ENCODE data around the gene ADCY7.

The ADCY7 gene

GRCh38 chr16:50316848-50317630, 50.7 kb downstream of the ADCY7 start:
- Histone ChIP-seq H3K27me3 (no peaks in the 10 kb centered on the region), H3K4me3 (no peak overlapping the region), H4K20me1 (peaks cover 42% of the 10 kb centered on the region), H3K27ac (no peak overlapping the region), H3K4me2 (no peak overlapping the region), H3K9me3 (no peaks in the 10 kb centered on the region), H3K9ac (no peak overlapping the region), H3K36me3 (peaks cover 89% of the 10 kb centered on the region), H3K4me1 (peaks cover 48% of the 10 kb centered on the region)
- no peak for TF ChIP-seq Cebpa-rat (IDR thresholded peaks at IDR 0.05)

GRCh38 chr16:50318796-50319578, 52.6 kb downstream of the ADCY7 start:
- H3K4me3 ChIP-seq, result no peak overlapping the region
- no peaks in the 10 kb centered on the region for H3K9me3 ChIP-seq
- H3K9ac ChIP-seq, result no peak overlapping the region
- peaks cover 37% of the 10 kb centered on the region for H4K20me1 ChIP-seq
- H3K27me3 ChIP-seq, result no peaks in the 10 kb centered on the region
- H3K4me2 ChIP-seq, result no peak overlapping the region
- H3K4me1 ChIP-seq, result peaks cover 36% of the 10 kb centered on the region
- no peak overlapping the region for H3K27ac ChIP-seq
- TF ChIP-seq Cebpa-rat (IDR thresholded peaks at IDR 0.05), result no peak
- H3K36me3 ChIP-seq, result peaks cover 94% of the 10 kb centered on the region

DNA sequence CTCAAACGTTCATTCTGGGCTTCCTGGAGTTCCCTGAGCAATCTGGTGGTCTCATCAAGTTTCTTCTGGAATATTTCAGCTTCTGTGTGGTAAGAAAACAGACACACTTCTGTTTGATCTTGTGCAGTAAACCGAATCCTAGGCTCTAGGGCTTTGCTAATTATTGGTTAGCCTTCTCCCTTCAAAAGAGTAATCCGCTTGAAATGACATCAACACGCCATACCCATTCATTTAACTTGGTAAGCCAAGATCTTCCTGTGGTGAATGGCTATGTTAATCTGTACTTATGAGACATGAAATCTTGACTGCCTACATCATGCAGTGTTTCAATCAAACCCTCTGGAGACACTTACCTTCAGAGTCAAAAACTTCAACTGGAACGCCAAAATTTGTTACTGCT, 54.0 kb downstream of the ADCY7 start:
- no peaks in the 10 kb centered on the region for H3K27me3 ChIP-seq
- no peak for TF ChIP-seq Cebpa-rat (IDR thresholded peaks at IDR 0.05)
- H3K4me1 ChIP-seq, result peaks cover 23% of the 10 kb centered on the region
- H3K4me2 ChIP-seq, result peak overlapping the region; percentile 34; the same call in 1 of the 2 replicates
- H3K9me3 ChIP-seq, result no peaks in the 10 kb centered on the region
- H3K27ac ChIP-seq, result no peak overlapping the region
- no peak overlapping the region for H3K4me3 ChIP-seq
- peaks cover 96% of the 10 kb centered on the region for H3K36me3 ChIP-seq
- H3K9ac ChIP-seq, result no peak overlapping the region
- peaks cover 33% of the 10 kb centered on the region for H4K20me1 ChIP-seq

- Histone ChIP-seq H3K4me2 (no peak overlapping the region), H3K27me3 (no peaks in the 10 kb centered on the region), H3K27ac (no peak overlapping the region), H3K36me3 (peaks cover 96% of the 10 kb centered on the region), H4K20me1 (peaks cover 30% of the 10 kb centered on the region; the same call in 1 of the 2 replicates), H3K4me1 (peaks cover 16% of the 10 kb centered on the region), H3K9ac (no peak overlapping the region), H3K4me3 (no peak overlapping the region), H3K9me3 (no peaks in the 10 kb centered on the region)
- TF ChIP-seq Cebpa-rat (IDR thresholded peaks at IDR 0.05), result no peak
Observed at GRCh38 chr16:50322333-50322732, 56.0 kb downstream of the ADCY7 start.

- no peaks in the 10 kb centered on the region for H3K27me3 ChIP-seq
- H3K36me3 ChIP-seq, result peaks cover 95% of the 10 kb centered on the region
Observed at GRCh38 chr16:50323335-50324011, 57.1 kb downstream of the ADCY7 start.

DNA sequence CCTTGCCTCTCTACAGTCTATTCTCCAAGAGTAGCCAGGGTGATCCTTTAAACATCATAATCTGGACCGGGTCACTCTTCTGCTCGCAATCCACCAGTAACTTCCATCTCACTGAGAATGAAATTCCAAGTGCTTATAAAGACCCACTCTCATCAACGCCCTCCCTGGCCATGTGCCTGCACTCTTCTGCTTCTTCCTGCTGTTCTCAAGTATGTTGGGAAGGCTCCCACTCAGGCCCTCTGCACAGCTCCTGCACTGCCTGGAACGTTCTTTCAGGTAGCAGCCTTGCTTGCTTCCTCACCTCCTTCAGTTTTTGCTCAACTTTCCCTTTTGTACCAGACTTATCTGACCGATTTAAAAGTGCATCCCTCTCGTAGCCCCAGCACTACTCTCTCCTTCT, 58.0 kb downstream of the ADCY7 start:
- Histone ChIP-seq H3K4me1 (peaks cover 18% of the 10 kb centered on the region), H3K4me2 (no peak overlapping the region), H4K20me1 (peaks cover 40% of the 10 kb centered on the region; the same call in 1 of the 2 replicates), H3K9me3 (no peaks in the 10 kb centered on the region), H3K36me3 (peaks cover 95% of the 10 kb centered on the region), H3K27ac (no peak overlapping the region), H3K27me3 (no peaks in the 10 kb centered on the region), H3K9ac (no peak overlapping the region), H3K4me3 (no peak overlapping the region)
- no peak for TF ChIP-seq Cebpa-rat (IDR thresholded peaks at IDR 0.05)

More at GRCh38 chr16:50323335-50324011, 57.1 kb downstream of the ADCY7 start:
- TF ChIP-seq Cebpa-rat (IDR thresholded peaks at IDR 0.05), result no peak
- Histone ChIP-seq H3K9me3 (no peaks in the 10 kb centered on the region), H3K27ac (no peak overlapping the region), H3K4me1 (peaks cover 18% of the 10 kb centered on the region), H3K4me3 (no peak overlapping the region), H3K9ac (no peak overlapping the region), H4K20me1 (peaks cover 35% of the 10 kb centered on the region; the same call in 1 of the 2 replicates), H3K4me2 (no peak overlapping the region)

- peaks cover 45% of the 10 kb centered on the region for H4K20me1 ChIP-seq
- H3K9ac ChIP-seq, result no peak overlapping the region
- peaks cover 92% of the 10 kb centered on the region for H3K36me3 ChIP-seq
- TF ChIP-seq Cebpa-rat (IDR thresholded peaks at IDR 0.05), result no peak
- H3K27ac ChIP-seq, result no peak overlapping the region
- no peak overlapping the region for H3K4me3 ChIP-seq
- peaks cover 6% of the 10 kb centered on the region; the same call in 1 of the 2 replicates for H3K4me1 ChIP-seq
- H3K9me3 ChIP-seq, result no peaks in the 10 kb centered on the region
- no peak overlapping the region for H3K4me2 ChIP-seq
- H3K27me3 ChIP-seq, result no peaks in the 10 kb centered on the region
Observed at GRCh38 chr16:50326264-50326663, 59.9 kb downstream of the ADCY7 start.

- Histone ChIP-seq H3K27ac (no peak overlapping the region), H3K4me2 (no peak overlapping the region), H4K20me1 (peaks cover 52% of the 10 kb centered on the region), H3K4me3 (no peak overlapping the region), H3K9ac (no peak overlapping the region), H3K36me3 (peaks cover 92% of the 10 kb centered on the region), H3K27me3 (no peaks in the 10 kb centered on the region), H3K4me1 (peaks cover 6% of the 10 kb centered on the region; the same call in 1 of the 2 replicates), H3K9me3 (no peaks in the 10 kb centered on the region)
- no peak for TF ChIP-seq Cebpa-rat (IDR thresholded peaks at IDR 0.05)
Observed at GRCh38 chr16:50326835-50327465, 60.6 kb downstream of the ADCY7 start.

DNA sequence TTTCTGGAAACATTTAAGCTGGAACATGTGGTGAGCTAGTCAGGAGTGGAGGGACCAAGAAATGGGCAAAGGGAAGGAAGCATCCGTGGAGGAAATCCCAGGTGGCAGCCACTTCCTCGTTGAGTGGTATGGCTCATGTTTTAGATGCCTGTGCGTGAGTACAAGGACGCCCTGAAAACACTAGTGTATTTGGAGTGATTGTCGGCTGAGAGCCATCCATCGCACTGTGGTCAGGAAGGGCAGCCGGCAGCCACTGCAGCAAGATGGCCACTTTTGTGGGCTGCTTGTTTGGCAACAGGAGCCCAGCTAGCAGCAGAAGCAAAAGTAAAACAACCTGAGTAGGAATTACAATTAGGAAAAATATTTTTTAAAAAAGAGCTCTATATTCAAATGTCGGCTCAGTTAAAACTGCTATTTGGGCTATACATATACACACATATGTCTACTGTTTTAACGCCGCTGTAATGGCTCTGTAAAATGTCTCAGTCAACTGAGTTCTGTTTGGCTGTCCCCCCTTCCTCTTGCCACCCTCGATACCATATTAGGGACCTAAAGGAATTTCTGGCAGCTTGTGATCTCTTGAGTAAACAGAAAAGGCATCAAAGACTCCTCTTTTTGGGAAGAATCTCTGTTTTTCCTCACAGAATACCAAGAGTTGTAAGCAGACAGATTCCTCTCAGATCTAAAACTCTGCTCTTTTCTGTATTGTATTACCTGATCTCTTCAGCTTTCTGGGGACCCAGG, 63.3 kb downstream of the ADCY7 start:
- no peak overlapping the region for H3K27ac ChIP-seq
- no peaks in the 10 kb centered on the region for H3K27me3 ChIP-seq
- H3K9ac ChIP-seq, result no peak overlapping the region
- H3K9me3 ChIP-seq, result no peaks in the 10 kb centered on the region
- TF ChIP-seq Cebpa-rat (IDR thresholded peaks at IDR 0.05), result no peak
- H3K4me2 ChIP-seq, result no peak overlapping the region
- H4K20me1 ChIP-seq, result peaks cover 39% of the 10 kb centered on the region
- peaks cover 93% of the 10 kb centered on the region for H3K36me3 ChIP-seq
- H3K4me1 ChIP-seq, result peaks cover 6% of the 10 kb centered on the region; the same call in 1 of the 2 replicates
- H3K4me3 ChIP-seq, result no peak overlapping the region

All from BLaER1 (cell line).